HepG2 (cell line): ENCODE measurements around the gene ATAD3A. TPM values are rescaled to one million over a fixed set of nuclear protein-coding genes. Genes with fewer than 3 reads are reported as not detected.
A peak's percentile ranks its signal among the peaks of the same experiment; 100 is the strongest.

Source experiments
- CREM ChIP-seq, 2 experiments: sonication (generic) in 1 of 2; formaldehyde crosslinking in 1 of 2; IDR thresholded peaks; 2 replicates each; pipeline versions ENCODE4 v1.4.0 to v1.6.1; 2016 to 2020; ENCODE audit warnings: antibody characterized with exemption in 1 of 2, mild to moderate bottlenecking in 1 of 2, missing genetic modification reagents in 1 of 2
- FOXC1 ChIP-seq: sonication (generic); formaldehyde crosslinking; IDR thresholded peaks from 2 replicates; pipeline ENCODE4 v1.8.0; 2022; ENCODE audit warnings: mild to moderate bottlenecking, missing genetic modification reagents, borderline replicate concordance
- GATAD1 ChIP-seq: IDR thresholded peaks from 2 replicates; pipeline ENCODE4 v1.6.1; 2016; ENCODE audit warnings: missing genetic modification reagents, missing compliant biosample characterization
- KDM3A ChIP-seq: IDR thresholded peaks from 2 replicates; pipeline ENCODE4 v1.6.1; 2018; ENCODE audit warnings: low read depth, missing compliant biosample characterization
- LCORL ChIP-seq, 2 experiments: fragments of 450-650 bp in 1 of 2; sonication (generic) in 1 of 2; formaldehyde crosslinking in 1 of 2; IDR thresholded peaks; 2 replicates each; pipeline versions ENCODE4 v1.5.0 to v1.6.1; 2017 to 2020; ENCODE audit warnings: antibody characterized with exemption in 1 of 2, missing genetic modification reagents in 1 of 2
- MAFF ChIP-seq: IDR thresholded peaks from 2 replicates; pipeline ENCODE4 v1.6.1; 2011; ENCODE audit warnings: low read depth, low read length, improper control_type of control experiment
- REST ChIP-seq, 2 experiments: IDR thresholded peaks; 2 replicates each; pipeline ENCODE4 v1.6.1; 2011 to 2012; ENCODE audit warnings: low read length in 2 of 2, borderline replicate concordance in 1 of 2, low read depth in 1 of 2, mild to moderate bottlenecking in 1 of 2, moderate library complexity in 1 of 2
- SCMH1 ChIP-seq: sonication (generic); formaldehyde crosslinking; IDR thresholded peaks from 2 replicates; pipeline ENCODE4 v1.9.0; 2021; ENCODE audit warnings: missing genetic modification reagents, mild to moderate bottlenecking, borderline replicate concordance
- ZBTB3 ChIP-seq: sonication (generic); formaldehyde crosslinking; IDR thresholded peaks from 2 replicates; pipeline ENCODE4 v1.4.0; 2020; ENCODE audit warnings: low read depth, mild to moderate bottlenecking, moderate library complexity, missing genetic modification reagents, borderline replicate concordance
- ZHX1 ChIP-seq: sonication (generic); formaldehyde crosslinking; IDR thresholded peaks from 2 replicates; pipeline ENCODE4 v1.8.1; 2022; ENCODE audit warnings: low read depth, mild to moderate bottlenecking, missing genetic modification reagents
- ZNF329 ChIP-seq: sonication (generic); formaldehyde crosslinking; IDR thresholded peaks from 2 replicates; pipeline ENCODE4 v1.9.0; 2021; ENCODE audit warnings: low read depth, mild to moderate bottlenecking, missing genetic modification reagents
- ZNF572 ChIP-seq: sonication (generic); formaldehyde crosslinking; IDR thresholded peaks from 2 replicates; pipeline ENCODE4 v1.5.1; 2020; ENCODE audit warnings: mild to moderate bottlenecking, missing genetic modification reagents
- ZNF574 ChIP-seq: sonication (generic); formaldehyde crosslinking; IDR thresholded peaks from 2 replicates; pipeline ENCODE4 v1.4.0; 2020; ENCODE audit warnings: missing genetic modification reagents
- ZNF614 ChIP-seq: IDR thresholded peaks from 2 replicates; pipeline ENCODE4 v1.6.1; 2018; ENCODE audit warnings: missing biosample characterization, missing genetic modification reagents, inconsistent platforms, borderline replicate concordance
- ZNF766 ChIP-seq: sonication (generic); formaldehyde crosslinking; IDR thresholded peaks from 2 replicates; pipeline ENCODE4 v1.5.0; 2020; ENCODE audit warnings: missing genetic modification reagents, borderline replicate concordance
- ZSCAN5A ChIP-seq: sonication (generic); formaldehyde crosslinking; IDR thresholded peaks from 2 replicates; pipeline ENCODE4 v1.8.0; 2022; ENCODE audit warnings: mild to moderate bottlenecking, missing genetic modification reagents, borderline replicate concordance
- polyA plus RNA-seq, 8 experiments: library from polyadenylated mRNA; depleted of rRNA in 3 of 8; stranded (reverse) in 7 of 8; unstranded in 1 of 8; fragments of >200 nt; fragmentation: Illumina TruSeq in 4 of 8; extraction: Trizol in 4 of 8; gene quantifications; 2 replicates each; pipeline versions ENCODE4 v1.2.1 to v1.2.3, GENCODE V29; 2011 to 2016; ENCODE audit warnings: low read depth in 4 of 8, missing spikeins in 1 of 8, mixed read lengths in 1 of 8; ENCODE audit not compliant: insufficient read depth in 1 of 8
- total RNA-seq, 5 experiments: library from RNA; depleted of rRNA; stranded (reverse); fragments of >200 nt; fragmentation: Illumina TruSeq; extraction: Trizol; gene quantifications; 2 replicates each; pipeline ENCODE4 v1.2.3, GENCODE V29; 2016; ENCODE audit warnings: low read depth in 1 of 5

The ATAD3A gene
- total and polyA plus RNA-seq, 2 of the 13 experiments (the other 11 are each of a cell fraction or from before 2014, with no cell fraction given): 10.6 to 49.0 TPM

GRCh38 chr1:1511533-1512285 is at the start of gene ATAD3A (continued):
- 0 out of 4 replicates have a peak, but pooled peaks of 1 of the 2 experiments have one; percentile 50 for TF ChIP-seq REST (IDR thresholded peaks at IDR 0.05; ENCODE audit: borderline replicate concordance in 1 of 2, low read depth in 1 of 2, low read length in 2 of 2)
- peak; percentile 34; the same call in 1 of the 2 replicates for TF ChIP-seq ZNF614 (CRISPR knock-in tag)
- TF ChIP-seq ZNF572 (CRISPR knock-in tag): 0 out of 2 replicates have a peak, but pooled peaks have one; percentile 60
- TF ChIP-seq LCORL (IDR thresholded peaks at IDR 0.05): no peak
- TF ChIP-seq LCORL (CRISPR knock-in tag; IDR thresholded peaks at IDR 0.05): peak; percentile 49; the same call in 1 of the 2 replicates
- TF ChIP-seq CREM (IDR thresholded peaks at IDR 0.05): peak; percentile 95
- peak; percentile 73; the same call in 1 of the 2 replicates for TF ChIP-seq CREM (CRISPR knock-in tag; IDR thresholded peaks at IDR 0.05)
- peak; percentile 95 for TF ChIP-seq FOXC1
- peak; percentile 93 for TF ChIP-seq ZHX1 (CRISPR knock-in tag)
- TF ChIP-seq KDM3A (CRISPR knock-in tag): peak; percentile 89; the same call in 1 of the 2 replicates
- TF ChIP-seq SCMH1: no peak
- no peak for TF ChIP-seq ZNF766 (CRISPR knock-in tag)
- peak; percentile 88 for TF ChIP-seq ZNF574
- 0 out of 2 replicates have a peak, but pooled peaks have one; percentile 20 for TF ChIP-seq ZSCAN5A (CRISPR knock-in tag)
- TF ChIP-seq GATAD1: peak; percentile 99
- TF ChIP-seq ZNF329 (CRISPR knock-in tag): no peak
- peak; percentile 29; the same call in 1 of the 2 replicates for TF ChIP-seq ZBTB3 (CRISPR knock-in tag)
- no peak for TF ChIP-seq MAFF
